WERI-Rb-1 (cell line): ENCODE measurements around the gene RPRD1B.

Source experiments
- DNase-seq: peaks from one replicate; pipeline ENCODE4 v3.0.0-alpha.2; 2020
- H3K27ac ChIP-seq: fragments of 250-450 bp; sonication (Bioruptor Pico); 2 replicates; pipeline ENCODE4 v1.5.1; 2020; ENCODE audit warnings: mild to moderate bottlenecking, moderate library complexity
- H3K27me3 ChIP-seq: fragments of 250-450 bp; sonication (Bioruptor Pico); 2 replicates; pipeline ENCODE4 v1.5.1; 2021; ENCODE audit warnings: mild to moderate bottlenecking, low read depth, moderate library complexity; ENCODE audit not compliant: insufficient read depth, severe bottlenecking
- H3K36me3 ChIP-seq: fragments of 250-450 bp; sonication (Bioruptor Pico); 2 replicates; pipeline ENCODE4 v1.5.1; 2020; ENCODE audit warnings: mild to moderate bottlenecking, moderate library complexity
- H3K4me3 ChIP-seq: 2 replicates; pipeline ENCODE4 v1.5.1; 2011; ENCODE audit warnings: low read depth, mild to moderate bottlenecking, control low read depth, low read length
- H3K9me3 ChIP-seq: fragments of 250-450 bp; sonication (Bioruptor Pico); 2 replicates; pipeline ENCODE4 v1.5.1; 2021; ENCODE audit warnings: mild to moderate bottlenecking, moderate library complexity; ENCODE audit not compliant: severe bottlenecking
- CTCF ChIP-seq: IDR thresholded peaks from 2 replicates; pipeline ENCODE4 v1.5.1; 2011; ENCODE audit warnings: low read depth, mild to moderate bottlenecking, control low read depth, inconsistent platforms, low read length

RPRD1B gene

GRCh38 chr20:38085026-38085425 is 51.5 kb downstream of the RPRD1B start:
- Histone ChIP-seq H3K36me3 (peaks cover 66% of the 10 kb centered on the region), H3K27ac (no peak overlapping the region), H3K27me3 (no peaks in the 10 kb centered on the region), H3K9me3 (no peaks in the 10 kb centered on the region), H3K4me3 (no peak overlapping the region)
- DNase-seq, result no peak
- TF ChIP-seq CTCF, result no peak

GRCh38 chr20:38089500-38089899 is 56.0 kb downstream of the RPRD1B start:
- Histone ChIP-seq H3K4me3 (no peak overlapping the region), H3K27me3 (no peaks in the 10 kb centered on the region), H3K9me3 (no peaks in the 10 kb centered on the region), H3K27ac (no peak overlapping the region), H3K36me3 (peaks cover 56% of the 10 kb centered on the region)
- no peak for DNase-seq
- no peak for TF ChIP-seq CTCF

GRCh38 chr20:38090061-38090460 is 56.5 kb downstream of the RPRD1B start:
- Histone ChIP-seq H3K27ac (no peak overlapping the region), H3K27me3 (no peaks in the 10 kb centered on the region), H3K9me3 (no peaks in the 10 kb centered on the region), H3K4me3 (no peak overlapping the region), H3K36me3 (peaks cover 50% of the 10 kb centered on the region)
- DNase-seq, result no peak
- no peak for TF ChIP-seq CTCF

- H3K4me3 ChIP-seq, result no peak overlapping the region
- H3K9me3 ChIP-seq, result no peaks in the 10 kb centered on the region
- no peak for TF ChIP-seq CTCF
- DNase-seq, result no peak
- H3K27ac ChIP-seq, result no peak overlapping the region
- H3K36me3 ChIP-seq, result peaks cover 42% of the 10 kb centered on the region
- H3K27me3 ChIP-seq, result no peaks in the 10 kb centered on the region
These were observed 58.1 kb downstream of the RPRD1B start for GRCh38 chr20:38091441-38092216.

GRCh38 chr20:38092260-38092857 is 58.8 kb downstream of the RPRD1B start:
- TF ChIP-seq CTCF, result no peak
- H3K4me3 ChIP-seq, result no peak overlapping the region
- H3K27ac ChIP-seq, result no peak overlapping the region
- H3K27me3 ChIP-seq, result no peaks in the 10 kb centered on the region
- no peaks in the 10 kb centered on the region for H3K9me3 ChIP-seq
- no peak for DNase-seq
- H3K36me3 ChIP-seq, result peaks cover 37% of the 10 kb centered on the region
